Upper lobe of left lung (tissue), 6 donors: ENCODE data around the gene PPP6R3. TPM values are rescaled to one million over a fixed set of nuclear protein-coding genes. Genes with fewer than 3 reads are reported as not detected.

Experiments
- ATAC-seq, 2 donors: fragments of 200-7000 bp; cut with Tn5 transposase; one replicate each; pipeline ENCODE4 v1.9.1; 2022; ENCODE audit warnings: mild to moderate bottlenecking in 2 of 2, moderate library complexity in 2 of 2; ENCODE audit not compliant: low FRiP score in 2 of 2
- DNase-seq, 2 donors: peaks; one replicate each; pipeline ENCODE4 v3.0.0-alpha.2; 2019 to 2020
- H3K27ac ChIP-seq, 4 donors: fragments of 200-600 bp; sonication (generic); one replicate each; pipeline ENCODE4 v1.5.1; 2016 to 2019
- H3K27me3 ChIP-seq, 4 donors: fragments of 200-600 bp; sonication (generic); one replicate each; pipeline ENCODE4 v1.5.1; 2017 to 2019
- H3K36me3 ChIP-seq, 4 donors: fragments of 200-600 bp; sonication (generic); one replicate each; pipeline ENCODE4 v1.5.1; 2016 to 2019
- H3K4me1 ChIP-seq, 4 donors: fragments of 200-600 bp; sonication (generic); one replicate each; pipeline ENCODE4 v1.5.1; 2018 to 2019
- H3K4me3 ChIP-seq, 4 donors: fragments of 200-600 bp; sonication (generic); one replicate each; pipeline ENCODE4 v1.5.1; 2017 to 2019; ENCODE audit warnings: mild to moderate bottlenecking in 2 of 4, moderate library complexity in 1 of 4
- H3K9me3 ChIP-seq, 4 donors: fragments of 200-600 bp; sonication (generic); one replicate each; pipeline ENCODE4 v1.5.1; 2018 to 2019
- CTCF ChIP-seq, 6 experiments: fragments of 450-650 bp in 4 of 6; fragments of 200-600 bp in 2 of 6; sonication (generic) in 2 of 6; IDR thresholded peaks; one replicate each; pipeline ENCODE4 v1.5.1; 2016 to 2019; ENCODE audit warnings: antibody characterized with exemption in 6 of 6
- EP300 ChIP-seq, 4 donors: sonication (generic); formaldehyde crosslinking; IDR thresholded peaks; one replicate each; pipeline ENCODE4 v1.5.1; 2017; ENCODE audit warnings: antibody characterized with exemption in 4 of 4, control low read depth in 2 of 4
- POLR2A ChIP-seq, 4 donors: fragments of 450-650 bp; IDR thresholded peaks; one replicate each; pipeline ENCODE4 v1.5.1; 2016 to 2017; ENCODE audit warnings: antibody characterized with exemption in 4 of 4, mild to moderate bottlenecking in 2 of 4
- POLR2AphosphoS5 ChIP-seq, 2 donors: sonication (generic); formaldehyde crosslinking; IDR thresholded peaks; one replicate each; pipeline ENCODE4 v1.5.1; 2017; ENCODE audit warnings: antibody characterized with exemption in 2 of 2
- WGBS, 2 donors: methylation state at CpG; one replicate each; pipeline ENCODE4 v1.1.5; 2017 to 2018; 5-methylcytosine and 5-hydroxymethylcytosine counted together
- total RNA-seq, 6 donors: library from RNA; depleted of rRNA in 4 of 6; stranded (reverse); fragments of >200 nt in 4 of 6; gene quantifications; one replicate each; pipeline versions ENCODE4 v1.1.0 to v1.2.1, GENCODE V29; 2016 to 2021
- donor health status: DM: no; HTN: no; CAD: no; lungs with moderate emphysema.
- donor health status: DM: no; HTN: yes; CAD: no; lungs with severe emphysema.

PPP6R3 gene
- total RNA-seq, 6 donors from 2014 or later: 75.7 to 195 (median 114) TPM

- TF ChIP-seq POLR2A (IDR thresholded peaks at IDR 0.05) (no peak), EP300 (IDR thresholded peaks at IDR 0.05) (no peak), CTCF (IDR thresholded peaks at IDR 0.05) (no peak), POLR2AphosphoS5 (IDR thresholded peaks at IDR 0.05) (no peak)
- no peaks in the 10 kb centered on the region for H3K9me3 ChIP-seq
Observed at GRCh38 chr11:68564261-68564660, 103.7 kb downstream of the PPP6R3 start.

GRCh38 chr11:68565768-68566167, 105.2 kb downstream of the PPP6R3 start:
- no peak for TF ChIP-seq EP300 (IDR thresholded peaks at IDR 0.05)
- TF ChIP-seq CTCF (IDR thresholded peaks at IDR 0.05): no peak
- no peak for TF ChIP-seq POLR2A (IDR thresholded peaks at IDR 0.05)
- H3K27me3 ChIP-seq: no peaks in the 10 kb centered on the region
- ATAC-seq: no peak
- no peaks in the 10 kb centered on the region for H3K9me3 ChIP-seq
- DNase-seq: no peak
- H3K4me3 ChIP-seq: no peak overlapping the region
- WGBS, 2 donors: 74 to 79% methylated on average over 5 of the region's 5 CpGs
- no peak overlapping the region for H3K27ac ChIP-seq
- H3K36me3 ChIP-seq: peaks cover 23 to 96% (median 35%) of the 10 kb centered on the region in 4 donors
- H3K4me1 ChIP-seq: peaks cover 0 to 4% (median 0%) of the 10 kb centered on the region in 4 donors

More at GRCh38 chr11:68564261-68564660, 103.7 kb downstream of the PPP6R3 start:
- no peak overlapping the region for H3K4me3 ChIP-seq
- H3K27me3 ChIP-seq: no peaks in the 10 kb centered on the region
- no peak overlapping the region for H3K27ac ChIP-seq
- H3K4me1 ChIP-seq: peaks cover 0 to 4% (median 0%) of the 10 kb centered on the region in 4 donors
- DNase-seq: no peak
- peaks cover 19 to 88% (median 29%) of the 10 kb centered on the region in 4 donors for H3K36me3 ChIP-seq
- 98% methylated on average over 3 of the region's 3 CpGs for WGBS, 2 donors
- ATAC-seq: no peak

- ATAC-seq: no peak
Observed at GRCh38 chr11:68567553-68567952, 107.0 kb downstream of the PPP6R3 start.

GRCh38 chr11:68569357-68569756, 108.8 kb downstream of the PPP6R3 start:
- H3K27me3 ChIP-seq: no peaks in the 10 kb centered on the region
- peaks cover 24 to 86% (median 47%) of the 10 kb centered on the region in 4 donors for H3K36me3 ChIP-seq
- H3K27ac ChIP-seq: no peak overlapping the region
- H3K4me1 ChIP-seq: no peaks in the 10 kb centered on the region
- DNase-seq (no peak), ATAC-seq (no peak)
- 74 to 83% methylated on average over 1 of the region's 1 CpG for WGBS, 2 donors
- no peak for TF ChIP-seq POLR2AphosphoS5 (IDR thresholded peaks at IDR 0.05)
- no peak for TF ChIP-seq POLR2A (IDR thresholded peaks at IDR 0.05)
- no peak for TF ChIP-seq CTCF (IDR thresholded peaks at IDR 0.05)
- no peak for TF ChIP-seq EP300 (IDR thresholded peaks at IDR 0.05)
- no peak overlapping the region for H3K4me3 ChIP-seq
- no peaks in the 10 kb centered on the region for H3K9me3 ChIP-seq

More at GRCh38 chr11:68567553-68567952, 107.0 kb downstream of the PPP6R3 start:
- Histone ChIP-seq H3K27ac (no peak overlapping the region), H3K4me1 (peaks cover 0 to 4% (median 0%) of the 10 kb centered on the region in 4 donors), H3K27me3 (no peaks in the 10 kb centered on the region), H3K36me3 (peaks cover 28 to 96% (median 42%) of the 10 kb centered on the region in 4 donors), H3K9me3 (no peaks in the 10 kb centered on the region), H3K4me3 (no peak overlapping the region)
- TF ChIP-seq POLR2AphosphoS5 (IDR thresholded peaks at IDR 0.05): no peak
- TF ChIP-seq CTCF (IDR thresholded peaks at IDR 0.05): no peak
- TF ChIP-seq POLR2A (IDR thresholded peaks at IDR 0.05): no peak
- TF ChIP-seq EP300 (IDR thresholded peaks at IDR 0.05): no peak
- WGBS, 2 donors: 90 to 94% methylated on average over 2 to 3 of the region's 3 CpGs
- DNase-seq: no peak

GRCh38 chr11:68570691-68571090, 110.1 kb downstream of the PPP6R3 start:
- no peak overlapping the region for H3K27ac ChIP-seq
- no peak for DNase-seq
- H3K9me3 ChIP-seq: no peaks in the 10 kb centered on the region
- no peaks in the 10 kb centered on the region for H3K4me1 ChIP-seq
- no peak overlapping the region for H3K4me3 ChIP-seq
- TF ChIP-seq CTCF (IDR thresholded peaks at IDR 0.05) (no peak), POLR2AphosphoS5 (IDR thresholded peaks at IDR 0.05) (no peak), POLR2A (IDR thresholded peaks at IDR 0.05) (no peak)
- H3K36me3 ChIP-seq: peaks cover 20 to 85% (median 51%) of the 10 kb centered on the region in 4 donors
- no peaks in the 10 kb centered on the region for H3K27me3 ChIP-seq
- ATAC-seq: no peak
- 92 to 98% methylated on average over 1 of the region's 1 CpG for WGBS, 2 donors
